Muscle of leg (tissue), 11 donors: ENCODE data around the gene MAP3K14. TPM values are rescaled to one million over a fixed set of nuclear protein-coding genes. Genes with fewer than 3 reads are reported as not detected.
A peak's percentile ranks its signal among the peaks of the same experiment; 100 is the strongest.

Source experiments
- DNase-seq: peaks from one replicate; pipeline ENCODE4 v3.0.0; 2013
- H3K27ac ChIP-seq: one replicate; pipeline ENCODE4 v1.5.1; 2013; ENCODE audit warnings: mild to moderate bottlenecking, low read length, control low read depth
- H3K27me3 ChIP-seq: one replicate; pipeline ENCODE4 v1.6.1; 2013; ENCODE audit warnings: low read length; ENCODE audit not compliant: control insufficient read depth, insufficient read depth
- H3K36me3 ChIP-seq: one replicate; pipeline ENCODE4 v1.6.1; 2013; ENCODE audit warnings: low read length; ENCODE audit not compliant: control insufficient read depth, insufficient read depth
- H3K4me1 ChIP-seq: one replicate; pipeline ENCODE4 v1.6.1; 2013; ENCODE audit warnings: low read length; ENCODE audit not compliant: control insufficient read depth, insufficient read depth
- H3K4me3 ChIP-seq: one replicate; pipeline ENCODE4 v1.5.1; 2013; ENCODE audit warnings: low read length, control low read depth
- H3K9me3 ChIP-seq: replicated peaks from 2 replicates; pipeline ENCODE4 v1.6.1; 2013; ENCODE audit warnings: low read depth, low read length; ENCODE audit not compliant: control insufficient read depth
- WGBS: methylation state at CpG from one replicate; pipeline ENCODE4 v1.1.5; 2013; ENCODE audit warnings: missing lambda C conversion rate; ENCODE audit not compliant: insufficient coverage; 5-methylcytosine and 5-hydroxymethylcytosine counted together
- polyA plus RNA-seq, 8 donors: library from polyadenylated mRNA; unstranded; fragments of 120-200 nt; gene quantifications; one replicate each; pipeline versions ENCODE4 v1.2.1 to v1.2.3, GENCODE V29; 2013; ENCODE audit warnings: inconsistent platforms in 1 of 8, low replicate concordance in 1 of 8; ENCODE audit not compliant: insufficient read length in 8 of 8, insufficient read depth in 1 of 8
- total RNA-seq: library from RNA; stranded (reverse); fragments of 120-200 nt; gene quantifications from one replicate; pipeline ENCODE4 v1.2.4, GENCODE V29; 2013

MAP3K14 gene
- total and polyA plus RNA-seq, 9 donors = 4.4 to 10.4 (median 7.7) TPM

DNA sequence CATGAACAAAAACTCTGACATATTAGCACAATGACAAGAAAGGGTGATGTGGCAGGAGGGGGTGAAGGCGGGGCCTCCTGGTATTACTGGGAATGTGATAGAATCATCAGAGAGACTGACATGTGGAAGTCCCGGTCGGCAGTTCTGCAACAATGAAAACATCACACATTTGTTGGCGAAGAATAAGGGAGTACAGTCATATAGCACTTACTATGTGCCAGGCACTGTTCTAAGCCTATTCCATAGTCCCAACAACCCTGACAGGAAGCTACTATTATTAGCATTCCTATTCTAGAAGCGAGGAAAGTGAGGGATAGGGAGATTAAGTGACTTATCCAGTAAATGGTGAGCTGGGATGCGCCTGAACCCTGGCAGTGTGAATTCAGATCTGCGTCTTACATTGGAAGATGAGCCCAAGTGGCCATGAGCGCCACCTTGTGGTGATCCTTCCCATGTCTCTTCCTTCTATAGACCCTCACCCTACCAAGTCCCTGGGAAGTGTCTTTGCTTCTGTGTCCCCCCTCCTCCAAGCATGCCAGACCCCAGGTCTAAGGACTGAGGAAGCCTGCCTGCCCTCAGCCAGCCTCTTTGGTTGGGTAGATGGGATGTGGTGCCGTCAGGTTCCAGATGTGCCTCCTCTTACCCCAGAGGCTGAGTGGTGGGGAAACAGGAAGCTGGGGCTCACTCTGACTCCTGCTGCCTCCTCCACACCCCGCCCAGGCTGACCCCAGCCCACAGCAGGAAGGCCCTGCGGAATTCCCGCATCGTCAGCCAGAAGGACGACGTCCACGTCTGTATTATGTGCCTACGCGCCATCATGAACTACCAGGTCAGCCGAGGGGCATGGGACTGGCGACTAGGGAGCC is 81.2 kb downstream of the MAP3K14 start:
- Histone ChIP-seq H3K27me3 (peaks cover 51% of the 10 kb centered on the region), H3K4me3 (no peak overlapping the region), H3K9me3 (no peaks in the 10 kb centered on the region), H3K4me1 (peaks cover 14% of the 10 kb centered on the region), H3K27ac (no peak overlapping the region), H3K36me3 (no peaks in the 10 kb centered on the region)
- WGBS = 40% methylated on average over 7 of the region's 20 CpGs
- DNase-seq = peak; percentile 79

DNA sequence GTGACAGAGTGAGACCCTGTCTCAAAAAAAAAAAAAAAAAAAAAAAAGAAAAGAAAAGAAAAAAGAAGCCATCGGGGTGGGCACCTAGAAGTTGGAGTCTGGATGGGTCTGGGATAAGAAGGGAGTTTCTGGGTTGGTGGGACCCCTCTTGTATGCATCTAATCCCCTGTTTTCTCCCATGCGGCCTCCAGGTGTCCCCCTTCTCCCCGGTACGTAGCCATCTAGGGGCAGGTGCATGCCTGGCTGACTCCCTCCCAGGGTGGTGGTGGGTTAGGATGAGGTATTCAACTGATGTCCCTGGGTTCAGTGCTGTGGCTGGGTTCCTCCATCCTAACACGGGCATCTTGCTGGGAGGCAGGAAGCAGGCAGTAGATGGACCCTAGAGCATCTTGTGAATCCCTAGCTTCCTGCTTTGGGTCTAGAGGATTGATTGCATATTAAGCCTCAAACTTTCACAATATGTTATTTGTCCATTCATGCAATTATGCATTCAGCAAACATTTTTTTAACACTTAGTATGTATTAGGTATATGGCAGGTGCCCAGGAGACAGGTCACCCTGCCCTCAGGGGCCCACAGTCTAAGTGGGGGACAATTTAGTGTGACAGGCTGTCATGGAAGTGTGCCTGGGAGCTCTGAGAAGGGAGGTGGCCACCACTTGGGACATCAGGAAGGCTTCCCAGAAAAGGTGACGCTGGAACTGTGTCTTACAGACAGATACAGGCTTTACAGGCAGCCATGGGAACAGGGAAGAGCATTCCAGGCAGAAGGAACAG is 82.0 kb downstream of the MAP3K14 start:
- WGBS = 10% methylated on average over 1 of the region's 6 CpGs
- no peak for DNase-seq
- no peaks in the 10 kb centered on the region for H3K36me3 ChIP-seq
- no peak overlapping the region for H3K4me3 ChIP-seq
- H3K27ac ChIP-seq = no peak overlapping the region
- H3K4me1 ChIP-seq = peaks cover 22% of the 10 kb centered on the region
- H3K9me3 ChIP-seq = no peaks in the 10 kb centered on the region
- peaks cover 44% of the 10 kb centered on the region for H3K27me3 ChIP-seq

DNA sequence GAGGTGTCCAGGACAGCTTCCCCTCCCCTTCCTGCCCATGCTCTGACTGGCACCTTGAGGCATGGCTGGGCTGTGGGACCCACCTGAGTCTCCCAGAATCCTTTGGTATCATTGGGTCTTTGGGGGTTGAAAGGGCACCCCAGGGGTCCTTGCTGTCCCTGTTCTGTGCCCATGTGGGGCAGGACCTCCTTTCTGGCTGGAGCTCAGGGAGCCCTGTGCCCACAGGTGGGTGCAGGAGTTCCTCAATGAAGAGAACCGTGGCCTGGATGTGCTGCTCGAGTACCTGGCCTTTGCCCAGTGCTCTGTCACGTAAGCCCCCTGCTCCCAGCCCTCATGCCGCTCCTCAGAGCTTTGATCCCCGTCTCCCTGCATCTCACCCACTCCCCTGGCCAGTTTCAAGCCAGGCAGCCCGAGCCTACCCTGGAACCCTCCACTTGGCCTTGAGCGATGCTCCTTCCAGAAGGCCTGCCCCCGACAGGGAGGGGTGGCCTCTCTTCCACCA is 83.3 kb downstream of the MAP3K14 start:
- Histone ChIP-seq H3K9me3 (no peaks in the 10 kb centered on the region), H3K27ac (no peak overlapping the region), H3K4me3 (no peak overlapping the region), H3K27me3 (peaks cover 34% of the 10 kb centered on the region), H3K4me1 (peaks cover 36% of the 10 kb centered on the region), H3K36me3 (no peaks in the 10 kb centered on the region)
- 63% methylated on average over 8 of the region's 8 CpGs for WGBS
- DNase-seq = no peak

DNA sequence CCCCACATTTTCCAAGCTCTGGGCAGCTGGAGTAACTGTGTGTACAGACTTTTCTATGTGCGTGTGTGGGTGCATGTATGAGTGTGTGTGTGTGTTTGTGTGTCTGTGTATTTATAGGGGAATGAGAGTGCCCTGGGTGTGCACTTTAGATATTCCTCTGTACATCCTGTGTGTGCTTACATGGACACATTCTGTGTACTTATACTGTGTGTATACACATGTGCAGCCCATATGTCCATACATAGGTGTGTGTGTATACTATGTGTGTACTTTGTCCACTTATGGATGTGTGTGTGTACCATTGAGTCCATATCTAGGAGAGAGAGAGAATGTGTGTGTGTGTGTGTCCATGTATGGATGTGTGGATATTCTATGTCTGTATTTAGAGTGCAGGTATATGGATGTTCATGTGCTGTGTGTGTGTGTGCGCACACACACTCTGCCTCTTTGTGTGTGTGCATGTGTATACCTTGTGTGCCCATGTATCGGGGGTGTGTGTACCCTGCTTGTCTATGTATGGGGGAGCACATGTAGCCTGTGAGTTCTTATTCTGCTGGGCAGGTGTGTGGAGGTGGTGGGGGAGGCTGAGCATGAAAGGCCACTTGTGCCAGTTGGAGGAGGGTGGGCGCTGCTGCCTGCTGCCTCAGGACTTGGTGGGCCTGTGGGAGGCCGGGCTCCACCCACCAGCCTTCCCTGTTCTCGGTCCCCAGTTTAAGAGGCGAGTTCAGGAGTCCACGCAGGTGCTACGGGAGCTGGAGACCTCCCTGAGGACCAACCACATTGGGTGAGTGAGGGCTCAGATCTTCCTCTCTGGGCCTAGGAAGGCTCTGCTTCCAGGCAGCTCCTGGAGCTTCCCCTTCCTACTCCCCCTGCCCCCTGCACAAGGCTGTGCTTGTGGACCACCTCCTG is 84.1 kb downstream of the MAP3K14 start:
- 93% methylated on average over 4 of the region's 9 CpGs for WGBS
- H3K9me3 ChIP-seq = no peaks in the 10 kb centered on the region
- H3K4me3 ChIP-seq = no peak overlapping the region
- H3K36me3 ChIP-seq = no peaks in the 10 kb centered on the region
- H3K27me3 ChIP-seq = peaks cover 30% of the 10 kb centered on the region
- H3K27ac ChIP-seq = no peak overlapping the region
- H3K4me1 ChIP-seq = peaks cover 43% of the 10 kb centered on the region
- DNase-seq = no peak

DNA sequence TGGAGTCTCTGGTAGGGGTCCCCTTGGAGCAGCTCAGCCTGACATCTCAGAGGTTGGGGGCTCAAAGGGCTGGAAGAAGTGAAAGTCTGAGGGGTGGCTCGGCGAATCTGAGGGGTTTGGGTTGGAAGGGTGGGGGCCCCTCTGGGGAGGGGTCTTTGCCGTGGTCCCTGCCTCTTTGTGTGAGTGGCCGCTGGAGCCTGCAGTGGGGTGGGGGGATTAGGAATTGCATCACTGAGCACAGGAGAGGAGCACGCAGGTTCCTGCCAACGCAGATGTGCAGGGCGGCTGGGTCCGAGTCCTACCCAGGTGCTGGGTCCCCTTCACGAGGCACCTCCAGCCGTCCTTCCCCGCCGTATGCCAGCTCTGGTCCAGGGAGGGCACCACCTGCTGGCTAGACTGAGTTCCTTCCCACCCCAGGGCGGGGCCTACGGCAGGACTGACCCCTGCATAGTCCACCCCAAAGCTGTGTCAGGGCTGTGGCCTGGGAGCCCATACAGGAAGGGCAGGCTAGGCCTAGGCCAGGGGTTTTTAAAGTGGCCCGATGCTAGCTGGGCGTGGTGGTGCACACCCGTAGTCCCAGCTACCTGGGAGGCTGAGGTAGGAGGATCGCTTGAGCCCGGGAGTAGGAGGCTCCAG is 85.2 kb downstream of the MAP3K14 start:
- no peak for DNase-seq
- no peak overlapping the region for H3K27ac ChIP-seq
- WGBS = 52% methylated on average over 19 of the region's 19 CpGs
- H3K4me3 ChIP-seq = no peak overlapping the region
- H3K4me1 ChIP-seq = peaks cover 54% of the 10 kb centered on the region
- H3K36me3 ChIP-seq = no peaks in the 10 kb centered on the region
- peaks cover 24% of the 10 kb centered on the region for H3K27me3 ChIP-seq
- H3K9me3 ChIP-seq = no peaks in the 10 kb centered on the region

DNA sequence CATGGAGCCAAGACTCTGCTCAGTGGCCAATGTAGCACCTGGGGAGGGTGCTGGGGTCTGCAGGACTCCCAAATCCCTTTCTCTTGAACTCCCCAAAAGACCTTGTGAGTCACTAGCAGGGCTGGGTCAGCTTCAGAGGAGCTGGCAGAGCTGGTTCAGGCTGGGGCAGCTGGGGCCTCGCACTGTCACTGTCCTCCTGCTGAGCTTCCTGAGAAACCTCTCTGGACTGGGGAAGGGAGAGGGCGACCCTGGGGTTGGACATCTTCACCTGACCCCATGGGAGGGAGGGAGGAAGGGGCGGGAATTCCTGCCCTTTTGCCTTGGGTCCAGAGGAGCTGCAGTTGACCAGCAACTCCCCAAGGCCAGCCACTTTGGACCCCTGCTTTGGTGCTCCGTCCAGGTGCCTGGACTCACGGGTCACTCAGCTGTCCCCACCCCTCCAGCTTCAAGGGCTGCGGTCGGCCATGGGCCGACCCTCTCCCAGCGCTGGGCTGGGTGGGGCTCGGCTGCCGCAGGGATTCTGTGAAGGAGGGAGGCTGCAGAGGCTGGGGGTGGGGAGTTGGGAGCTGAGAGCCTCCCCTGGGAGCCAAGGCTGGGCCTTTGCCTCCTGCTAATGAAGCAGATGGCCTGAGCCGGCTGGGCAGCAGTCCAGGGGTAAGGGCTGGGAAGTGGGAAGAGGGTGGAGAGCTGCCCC is 85.9 kb downstream of the MAP3K14 start:
- Histone ChIP-seq H3K27ac (no peak overlapping the region), H3K4me1 (peaks cover 60% of the 10 kb centered on the region), H3K9me3 (no peaks in the 10 kb centered on the region), H3K4me3 (no peak overlapping the region), H3K27me3 (peaks cover 20% of the 10 kb centered on the region), H3K36me3 (no peaks in the 10 kb centered on the region)
- DNase-seq = peak; percentile 69
- 34% methylated on average over 8 of the region's 12 CpGs for WGBS

DNA sequence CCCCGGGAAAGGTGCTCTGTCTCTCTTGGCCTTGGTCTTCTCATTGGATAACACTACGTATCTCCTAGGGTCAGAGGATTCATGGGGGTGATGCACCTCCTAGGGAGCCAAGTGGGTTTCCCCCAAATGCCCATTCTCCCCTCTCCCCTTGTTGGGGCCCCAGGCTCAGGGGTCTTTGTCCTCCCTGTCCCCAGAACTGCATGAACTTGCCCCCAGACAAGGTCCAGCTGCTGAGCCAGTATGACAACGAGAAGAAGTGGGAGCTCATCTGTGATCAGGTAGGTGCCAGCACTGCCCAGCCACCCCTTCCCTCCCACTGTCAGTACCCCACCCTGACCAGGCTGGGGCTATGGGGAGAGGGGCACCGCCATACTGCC is 86.4 kb downstream of the MAP3K14 start:
- Histone ChIP-seq H3K4me1 (peaks cover 66% of the 10 kb centered on the region), H3K9me3 (no peaks in the 10 kb centered on the region), H3K36me3 (no peaks in the 10 kb centered on the region), H3K4me3 (no peak overlapping the region), H3K27ac (no peak overlapping the region), H3K27me3 (peaks cover 17% of the 10 kb centered on the region)
- no peak for DNase-seq
- whole genome bisulfite sequencing = 100% methylated on average over 1 of the region's 4 CpGs

DNA sequence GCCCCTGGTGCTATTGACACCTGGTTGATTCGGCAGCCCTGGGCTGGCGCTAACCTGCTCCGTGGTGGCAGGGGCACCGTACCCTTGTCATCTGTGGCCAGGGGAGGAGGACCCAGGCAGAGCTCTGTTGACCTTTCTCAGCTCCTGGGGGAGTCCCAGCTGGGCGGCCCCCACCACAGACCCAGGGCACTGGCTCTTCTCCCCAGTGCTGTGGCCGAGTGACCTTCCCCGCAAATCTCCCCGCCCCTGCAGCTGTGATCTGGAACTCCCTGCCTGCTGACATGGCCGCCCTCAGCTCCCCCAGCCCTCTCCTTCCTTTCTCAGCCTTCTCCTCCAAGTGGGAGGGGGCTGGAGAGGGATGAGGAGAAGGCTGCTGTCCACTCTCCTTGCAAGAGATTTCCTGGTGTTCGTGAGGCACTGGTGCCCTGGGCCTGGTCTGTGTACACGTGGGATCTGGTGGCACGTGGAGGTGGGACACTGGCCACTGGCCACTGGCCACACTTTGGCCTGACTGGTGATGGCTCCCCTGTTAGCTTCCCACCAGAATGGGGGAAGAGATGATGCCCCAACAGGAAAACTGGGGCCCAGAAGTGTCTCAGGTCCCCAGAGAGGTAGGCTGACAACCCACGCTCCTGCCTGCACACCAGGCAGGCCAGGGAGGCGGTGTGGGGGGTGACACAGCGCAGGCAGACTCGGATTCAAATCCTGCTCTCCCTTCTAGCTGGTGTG is 87.0 kb downstream of the MAP3K14 start:
- Histone ChIP-seq H3K4me1 (peaks cover 71% of the 10 kb centered on the region), H3K27me3 (peaks cover 12% of the 10 kb centered on the region), H3K36me3 (no peaks in the 10 kb centered on the region), H3K9me3 (no peaks in the 10 kb centered on the region), H3K27ac (peak overlapping the region; percentile 89), H3K4me3 (no peak overlapping the region)
- DNase-seq = peak; percentile 65
- WGBS = 78% methylated on average over 12 of the region's 16 CpGs
